K562 (cell line): ENCODE data around the gene RBM5. TPM values are rescaled to one million over a fixed set of nuclear protein-coding genes. Genes with fewer than 3 reads are reported as not detected.

Experiments used
- BCOR ChIP-seq: fragments of 450-650 bp; IDR thresholded peaks from 2 replicates; pipeline ENCODE4 v1.6.1; 2016
- ERF ChIP-seq: fragments of 450-650 bp; formaldehyde crosslinking; IDR thresholded peaks from 2 replicates; pipeline ENCODE4 v1.4.0; 2020; ENCODE audit warnings: mild to moderate bottlenecking, mixed read lengths
- FOSL1 ChIP-seq: fragments of 200-800 bp; sonication (Bioruptor generic); conservative IDR thresholded peaks from 2 replicates; pipeline ENCODE4 v1.6.1; 2016; ENCODE audit warnings: missing genetic modification characterization, missing compliant biosample characterization
- MBD2 ChIP-seq: sonication (generic); IDR thresholded peaks from 2 replicates; pipeline ENCODE4 v1.6.1; 2016; ENCODE audit warnings: low read depth, borderline replicate concordance
- MIER1 ChIP-seq: fragments of 450-650 bp; IDR thresholded peaks from 2 replicates; pipeline ENCODE4 v1.6.1; 2016; ENCODE audit warnings: antibody characterized with exemption, mild to moderate bottlenecking, low read depth
- PHB2 ChIP-seq: fragments of 450-650 bp; IDR thresholded peaks from 2 replicates; pipeline ENCODE4 v1.6.1; 2017; ENCODE audit warnings: low read depth
- REST ChIP-seq, 2 experiments: fragments of 450-650 bp; formaldehyde crosslinking in 1 of 2; IDR thresholded peaks; 2 replicates each; pipeline versions ENCODE4 v1.4.0 to v1.6.1; 2014 to 2020; ENCODE audit warnings: mild to moderate bottlenecking in 2 of 2, borderline replicate concordance in 1 of 2, low read depth in 1 of 2
- TFAM ChIP-seq: fragments of 250-450 bp; sonication (Bioruptor Pico); conservative IDR thresholded peaks from 2 replicates; pipeline ENCODE4 v1.5.0; 2021; ENCODE audit warnings: mild to moderate bottlenecking, moderate library complexity
- ZNF592 ChIP-seq: fragments of 450-650 bp; IDR thresholded peaks from 2 replicates; pipeline ENCODE4 v1.6.1; 2017; ENCODE audit warnings: antibody characterized with exemption, mild to moderate bottlenecking
- ZNF785 ChIP-seq: fragments of 250-450 bp; sonication (Bioruptor Pico); IDR thresholded peaks from 2 replicates; pipeline ENCODE4 v1.4.0; 2020; ENCODE audit warnings: mild to moderate bottlenecking
- polyA plus RNA-seq, 8 experiments: library from polyadenylated mRNA; depleted of rRNA in 4 of 8; stranded (reverse) in 5 of 8; unstranded in 3 of 8; fragments of >200 nt; fragmentation: Nextera tagmentation in 2 of 8; fragmentation: Illumina TruSeq in 1 of 8; extraction: Ambion mirVana in 2 of 8; extraction: Trizol in 1 of 8; gene quantifications; 2 replicates each; pipeline versions ENCODE4 v1.2.1 to v1.2.3, GENCODE V29; 2011 to 2014; ENCODE audit warnings: inconsistent platforms in 1 of 8, missing spikeins in 1 of 8
- total RNA-seq, 7 experiments: library from RNA; depleted of rRNA in 6 of 7; stranded (reverse); fragments of >200 nt in 6 of 7; fragmentation: Illumina TruSeq in 2 of 7; extraction: Trizol in 2 of 7; gene quantifications; 2 replicates each; pipeline versions ENCODE4 v1.2.1 to v1.2.3, GENCODE V29; 2011 to 2021; ENCODE audit warnings: low replicate concordance in 1 of 7
- TF ChIP-seq, protein P1 (sequence below): sonication (generic); formaldehyde crosslinking; IDR thresholded peaks from 2 replicates; pipeline ENCODE4 v1.8.0; 2022; ENCODE audit warnings: mild to moderate bottlenecking, missing genetic modification reagents

Gene RBM5
- total and polyA plus RNA-seq, 9 of the 15 experiments (the other 6 are each of a cell fraction or from before 2014, with no cell fraction given), result 24.5 to 153 (median 81.6) TPM

GRCh38 chr3:50124800-50125178 is 36.1 kb downstream of the RBM5 start (continued):
- TF ChIP-seq REST (IDR thresholded peaks at IDR 0.05; ENCODE audit: borderline replicate concordance) (no peak), REST (CRISPR knock-in tag; IDR thresholded peaks at IDR 0.05; ENCODE audit: low read depth) (no peak), BCOR (no peak), ZNF592 (no peak), ZNF785 (no peak), ERF (CRISPR knock-in tag) (no peak), FOSL1 (tag) (no peak), TFAM (no peak), PHB2 (no peak), MIER1 (no peak), MBD2 (no peak)
- TF ChIP-seq, protein P1, sequence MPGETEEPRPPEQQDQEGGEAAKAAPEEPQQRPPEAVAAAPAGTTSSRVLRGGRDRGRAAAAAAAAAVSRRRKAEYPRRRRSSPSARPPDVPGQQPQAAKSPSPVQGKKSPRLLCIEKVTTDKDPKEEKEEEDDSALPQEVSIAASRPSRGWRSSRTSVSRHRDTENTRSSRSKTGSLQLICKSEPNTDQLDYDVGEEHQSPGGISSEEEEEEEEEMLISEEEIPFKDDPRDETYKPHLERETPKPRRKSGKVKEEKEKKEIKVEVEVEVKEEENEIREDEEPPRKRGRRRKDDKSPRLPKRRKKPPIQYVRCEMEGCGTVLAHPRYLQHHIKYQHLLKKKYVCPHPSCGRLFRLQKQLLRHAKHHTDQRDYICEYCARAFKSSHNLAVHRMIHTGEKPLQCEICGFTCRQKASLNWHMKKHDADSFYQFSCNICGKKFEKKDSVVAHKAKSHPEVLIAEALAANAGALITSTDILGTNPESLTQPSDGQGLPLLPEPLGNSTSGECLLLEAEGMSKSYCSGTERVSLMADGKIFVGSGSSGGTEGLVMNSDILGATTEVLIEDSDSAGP (CRISPR knock-in tag), result no peak
